ENCODE data around the gene SPTLC2.
"Not testable (repeated sequence)": the region's sequence is repeated elsewhere in the genome, so short reads cannot be mapped to it uniquely, and the experiment has no call there.

SPTLC2 gene

DNA sequence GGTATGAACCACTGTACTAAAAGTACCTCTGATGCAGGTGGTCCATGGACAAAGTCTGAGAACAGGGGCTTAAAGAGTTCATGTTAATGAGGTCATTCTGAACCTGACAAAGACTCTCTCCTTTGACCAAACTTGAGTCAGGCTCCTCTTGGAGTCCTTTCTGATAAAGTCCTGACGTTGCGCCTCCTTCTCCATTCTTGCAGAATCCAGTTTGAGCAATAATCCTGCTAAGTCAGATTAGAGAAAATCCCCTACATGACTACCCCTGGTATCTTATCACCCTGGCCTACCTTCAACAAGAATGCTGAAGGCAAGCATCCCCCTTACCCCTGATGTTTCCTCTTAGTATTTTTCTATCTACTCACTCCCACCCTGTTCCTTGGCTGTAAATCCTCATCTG, 71.9 kb downstream of the SPTLC2 start:
- WGBS = 90% methylated on average over 2 of the region's 2 CpGs
- Histone ChIP-seq H3K27me3 (ENCODE audit: insufficient read depth, low read length) (no peaks in the 10 kb centered on the region), H3K9me3 (ENCODE audit: insufficient read depth, low read depth, low read length) (no peaks in the 10 kb centered on the region), H3K4me1 (ENCODE audit: insufficient read depth, low read length) (peaks cover 7% of the 10 kb centered on the region; the same call in 1 of the 2 replicates), H3K4me3 (ENCODE audit: low read length) (no peak overlapping the region), H3K36me3 (ENCODE audit: insufficient read depth, low read length) (peaks cover 21% of the 10 kb centered on the region), H3K27ac (ENCODE audit: low read depth, low read length) (no peak overlapping the region; the same call in 1 of the 2 replicates), H3K9ac (ENCODE audit: low read depth, low read length) (no peak overlapping the region)

DNA sequence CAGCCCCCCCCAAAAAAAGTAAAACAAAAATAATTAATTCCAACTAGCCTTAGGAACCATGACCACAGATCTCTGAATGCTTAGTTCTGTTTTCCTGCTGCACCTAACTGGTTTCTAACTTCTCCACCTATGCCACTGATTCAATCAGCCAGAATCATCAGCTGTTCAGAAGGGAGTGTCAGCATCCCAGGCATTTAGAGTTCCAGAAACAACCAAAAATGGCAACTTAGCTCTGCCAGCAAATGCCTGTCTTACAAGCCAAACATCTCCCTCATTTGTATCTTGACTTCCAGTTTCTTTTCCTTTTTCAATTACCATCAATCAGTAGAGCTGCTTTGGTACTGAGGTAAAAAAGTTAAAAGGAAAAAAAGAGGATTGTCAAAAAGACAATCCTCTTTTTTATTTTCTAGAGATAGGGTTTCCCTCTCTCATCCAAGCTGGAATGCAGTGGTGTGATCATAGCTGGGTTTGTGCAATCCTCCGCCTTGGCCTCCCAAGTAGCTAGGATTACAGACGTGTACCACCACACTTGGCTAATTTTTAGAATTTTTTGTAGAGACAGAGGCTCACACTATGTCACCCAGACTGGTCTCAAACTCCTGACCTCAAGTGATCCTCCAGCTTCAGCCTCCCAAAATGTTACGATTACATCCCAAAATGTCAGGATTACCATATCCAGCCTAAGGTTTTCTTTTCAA, 72.7 kb downstream of the SPTLC2 start:
- peaks cover 14% of the 10 kb centered on the region for H3K36me3 ChIP-seq (ENCODE audit: insufficient read depth, low read length)
- no peaks in the 10 kb centered on the region for H3K27me3 ChIP-seq (ENCODE audit: insufficient read depth, low read length)
- no peak overlapping the region for H3K4me3 ChIP-seq (ENCODE audit: low read length)
- no peak overlapping the region; the same call in 1 of the 2 replicates for H3K27ac ChIP-seq (ENCODE audit: low read depth, low read length)
- WGBS = 89% methylated on average over 3 of the region's 3 CpGs
- peaks cover 7% of the 10 kb centered on the region; the same call in 1 of the 2 replicates for H3K4me1 ChIP-seq (ENCODE audit: insufficient read depth, low read length)
- no peaks in the 10 kb centered on the region for H3K9me3 ChIP-seq (ENCODE audit: insufficient read depth, low read depth, low read length)
- H3K9ac ChIP-seq (ENCODE audit: low read depth, low read length) = no peak overlapping the region

DNA sequence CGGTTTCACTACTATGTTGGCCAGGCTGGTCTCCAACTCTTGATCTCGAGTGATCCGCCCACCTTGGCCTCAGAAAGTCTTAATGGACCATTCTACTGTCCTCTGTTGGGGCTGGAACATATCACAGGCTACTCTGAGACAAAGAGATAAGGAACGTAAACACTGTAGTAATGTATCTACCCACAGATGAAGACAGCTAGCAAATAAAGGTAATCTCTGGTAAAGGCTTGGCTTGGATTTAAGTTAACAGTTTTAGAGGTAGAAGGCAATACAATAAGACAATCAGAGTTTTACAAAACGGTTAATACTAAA, 73.2 kb downstream of the SPTLC2 start:
- Histone ChIP-seq H3K4me3 (ENCODE audit: low read length) (no peak overlapping the region), H3K27ac (ENCODE audit: low read depth, low read length) (no peak overlapping the region)

DNA sequence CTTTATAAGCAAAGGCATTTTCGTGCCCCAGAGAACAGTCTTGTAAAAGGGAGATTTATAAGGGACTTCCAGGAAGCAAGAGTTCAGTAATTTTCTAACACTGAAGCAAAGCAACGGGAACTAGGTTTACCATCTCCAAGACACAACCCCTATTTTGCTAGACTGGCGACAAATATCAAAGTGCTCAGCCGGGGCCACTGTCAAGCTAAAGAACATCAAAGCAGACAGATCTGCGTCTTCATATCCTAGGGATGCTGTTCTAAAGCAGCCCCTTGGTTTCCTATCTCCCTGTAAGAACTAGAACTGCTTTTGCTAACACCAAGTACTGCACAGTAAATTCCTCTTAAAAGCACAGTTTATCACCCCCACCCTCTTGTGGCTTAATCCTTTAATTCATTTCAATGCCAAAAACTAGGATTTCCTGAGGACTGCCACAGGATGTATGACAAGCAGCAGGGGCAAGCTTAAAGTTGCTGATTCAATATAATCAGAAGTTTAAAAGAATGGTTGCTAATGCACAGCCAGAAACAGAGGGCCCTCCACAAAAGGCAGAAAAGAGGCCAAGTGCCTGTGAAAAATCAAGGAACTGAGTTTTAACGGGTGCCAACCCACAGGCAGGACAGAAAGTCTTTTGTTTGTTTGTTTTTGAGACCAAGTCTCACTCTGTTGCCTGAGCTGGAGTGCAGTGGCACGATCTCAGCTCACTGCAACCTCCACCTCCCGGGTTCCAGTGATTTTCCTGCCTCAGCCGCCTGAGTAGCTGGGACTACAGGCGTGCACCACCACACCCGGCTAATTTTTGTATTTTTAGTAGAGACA, 73.8 kb downstream of the SPTLC2 start:
- no peak overlapping the region for H3K4me3 ChIP-seq (ENCODE audit: low read length)
- 86% methylated on average over 11 of the region's 11 CpGs for WGBS
- peaks cover 7% of the 10 kb centered on the region; the same call in 1 of the 2 replicates for H3K4me1 ChIP-seq (ENCODE audit: insufficient read depth, low read length)
- no peaks in the 10 kb centered on the region for H3K27me3 ChIP-seq (ENCODE audit: insufficient read depth, low read length)
- H3K27ac ChIP-seq (ENCODE audit: low read depth, low read length) = no peak overlapping the region
- H3K9me3 ChIP-seq (ENCODE audit: insufficient read depth, low read depth, low read length) = no peaks in the 10 kb centered on the region
- peaks cover 4% of the 10 kb centered on the region; the same call in 1 of the 2 replicates for H3K36me3 ChIP-seq (ENCODE audit: insufficient read depth, low read length)
- H3K9ac ChIP-seq (ENCODE audit: low read depth, low read length) = no peak overlapping the region

More for the DNA sequence above, 73.2 kb downstream of the SPTLC2 start:
- peaks cover 7% of the 10 kb centered on the region; the same call in 1 of the 2 replicates for H3K4me1 ChIP-seq (ENCODE audit: insufficient read depth, low read length)
- H3K36me3 ChIP-seq (ENCODE audit: insufficient read depth, low read length) = peaks cover 8% of the 10 kb centered on the region; the same call in 1 of the 2 replicates
- 91% methylated on average over 4 of the region's 5 CpGs for WGBS
- no peaks in the 10 kb centered on the region for H3K9me3 ChIP-seq (ENCODE audit: insufficient read depth, low read depth, low read length)
- no peak overlapping the region for H3K9ac ChIP-seq (ENCODE audit: low read depth, low read length)
- no peaks in the 10 kb centered on the region for H3K27me3 ChIP-seq (ENCODE audit: insufficient read depth, low read length)

DNA sequence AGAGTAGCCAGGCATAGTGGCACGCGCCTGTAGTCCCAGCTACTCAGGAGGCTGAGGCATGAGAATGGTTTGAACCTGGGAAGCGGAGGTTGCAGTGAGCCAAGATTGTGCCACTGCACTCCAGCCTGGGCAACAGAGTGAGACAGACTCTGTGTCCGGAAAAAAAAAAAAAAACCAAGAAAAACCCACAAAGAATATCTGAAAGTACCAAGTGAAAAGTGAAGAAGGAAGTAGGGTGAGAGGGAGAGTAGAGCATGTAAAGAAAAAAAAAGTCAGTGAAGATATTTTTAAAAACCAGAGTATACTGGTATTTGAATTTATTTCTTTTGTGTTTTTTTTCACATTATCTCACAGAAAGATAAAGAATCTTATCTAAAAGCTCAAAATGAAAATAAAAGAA, 74.5 kb downstream of the SPTLC2 start:
- peaks cover 7% of the 10 kb centered on the region; the same call in 1 of the 2 replicates for H3K4me1 ChIP-seq (ENCODE audit: insufficient read depth, low read length)
- no peaks in the 10 kb centered on the region for H3K27me3 ChIP-seq (ENCODE audit: insufficient read depth, low read length)
- 99% methylated on average over 3 of the region's 4 CpGs for WGBS
- H3K4me3 ChIP-seq (ENCODE audit: low read length) = no peak overlapping the region
- no peak overlapping the region for H3K27ac ChIP-seq (ENCODE audit: low read depth, low read length)
- H3K9ac ChIP-seq (ENCODE audit: low read depth, low read length) = no peak overlapping the region
- H3K36me3 ChIP-seq (ENCODE audit: insufficient read depth, low read length) = peaks cover 4% of the 10 kb centered on the region; the same call in 1 of the 2 replicates
- no peaks in the 10 kb centered on the region for H3K9me3 ChIP-seq (ENCODE audit: insufficient read depth, low read depth, low read length)

DNA sequence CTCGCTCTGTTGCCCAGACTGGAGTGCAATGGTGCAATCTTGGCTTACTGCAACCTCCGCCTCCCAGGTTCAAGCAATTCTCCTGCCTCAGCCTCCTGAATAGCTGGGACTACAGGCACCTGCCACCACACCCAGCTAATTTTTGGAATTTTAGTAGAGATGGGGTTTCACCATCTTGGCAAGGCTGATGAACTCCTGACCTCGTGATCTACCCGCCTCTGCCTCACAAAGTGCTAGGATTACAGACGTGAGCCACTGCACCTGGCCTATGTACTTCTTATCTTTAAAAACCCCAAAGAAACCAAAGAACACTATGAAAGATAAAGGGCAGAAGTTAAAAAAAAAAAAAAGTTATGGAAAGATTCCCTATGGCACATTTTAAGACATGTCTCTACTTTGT, 79.5 kb downstream of the SPTLC2 start:
- WGBS = 90% methylated on average over 5 of the region's 5 CpGs
- H3K4me1 ChIP-seq (ENCODE audit: insufficient read depth, low read length); H3K27ac ChIP-seq (ENCODE audit: low read depth, low read length); H3K9ac ChIP-seq (ENCODE audit: low read depth, low read length); H3K27me3 ChIP-seq (ENCODE audit: insufficient read depth, low read length); H3K36me3 ChIP-seq (ENCODE audit: insufficient read depth, low read length); H3K4me3 ChIP-seq (ENCODE audit: low read length); H3K9me3 ChIP-seq (ENCODE audit: insufficient read depth, low read depth, low read length): not testable (repeated sequence)

DNA sequence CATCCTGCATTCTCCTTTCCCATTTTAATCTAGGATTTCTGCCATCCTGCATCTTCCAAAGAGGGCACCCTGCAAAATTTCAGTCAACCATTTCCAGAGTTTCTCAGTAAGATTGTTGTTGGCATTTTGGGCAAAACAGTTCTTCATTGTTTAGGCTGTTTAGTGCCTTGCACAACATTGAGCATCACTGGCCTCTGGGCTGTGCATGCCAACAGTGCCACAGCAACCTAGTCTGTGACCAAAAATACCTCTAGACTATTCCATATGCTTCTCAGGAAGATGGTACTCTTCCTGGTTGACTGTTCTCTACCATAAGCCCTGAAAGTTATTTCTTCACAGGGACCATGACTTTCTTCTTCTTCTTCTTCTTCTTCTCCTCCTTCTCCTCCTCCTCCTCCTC, 85.4 kb downstream of the SPTLC2 start:
- no peak overlapping the region for H3K9ac ChIP-seq (ENCODE audit: low read depth, low read length)
- H3K27ac ChIP-seq (ENCODE audit: low read depth, low read length) = no peak overlapping the region
- no peaks in the 10 kb centered on the region; the same call in 1 of the 2 replicates for H3K36me3 ChIP-seq (ENCODE audit: insufficient read depth, low read length)
- H3K9me3 ChIP-seq (ENCODE audit: insufficient read depth, low read depth, low read length) = no peaks in the 10 kb centered on the region
- no peak overlapping the region for H3K4me3 ChIP-seq (ENCODE audit: low read length)
- no peaks in the 10 kb centered on the region for H3K4me1 ChIP-seq (ENCODE audit: insufficient read depth, low read length)
- H3K27me3 ChIP-seq (ENCODE audit: insufficient read depth, low read length) = no peaks in the 10 kb centered on the region

DNA sequence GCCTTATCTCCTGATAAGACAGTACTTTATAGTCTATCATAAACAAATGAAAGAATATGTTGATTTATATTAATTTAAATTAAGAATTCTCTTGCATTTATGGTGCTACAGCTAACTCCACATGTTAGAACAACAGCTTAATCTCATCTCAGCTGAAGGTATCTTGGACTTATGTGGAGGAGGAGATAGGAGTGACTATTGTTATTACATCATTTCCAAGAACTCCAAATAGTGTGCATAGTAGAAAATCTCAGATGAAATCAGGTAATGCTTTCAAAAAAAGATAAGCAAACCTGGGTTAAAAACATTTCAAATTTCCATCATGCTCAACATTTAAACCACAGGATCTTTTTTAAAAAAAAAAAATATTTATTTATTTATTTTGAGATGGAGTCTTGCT, 86.5 kb downstream of the SPTLC2 start:
- Histone ChIP-seq H3K27ac (ENCODE audit: low read depth, low read length) (no peak overlapping the region), H3K4me1 (ENCODE audit: insufficient read depth, low read length) (no peaks in the 10 kb centered on the region), H3K36me3 (ENCODE audit: insufficient read depth, low read length) (no peaks in the 10 kb centered on the region; the same call in 1 of the 2 replicates), H3K27me3 (ENCODE audit: insufficient read depth, low read length) (no peaks in the 10 kb centered on the region), H3K9me3 (ENCODE audit: insufficient read depth, low read depth, low read length) (no peaks in the 10 kb centered on the region), H3K9ac (ENCODE audit: low read depth, low read length) (no peak overlapping the region), H3K4me3 (ENCODE audit: low read length) (no peak overlapping the region)

DNA sequence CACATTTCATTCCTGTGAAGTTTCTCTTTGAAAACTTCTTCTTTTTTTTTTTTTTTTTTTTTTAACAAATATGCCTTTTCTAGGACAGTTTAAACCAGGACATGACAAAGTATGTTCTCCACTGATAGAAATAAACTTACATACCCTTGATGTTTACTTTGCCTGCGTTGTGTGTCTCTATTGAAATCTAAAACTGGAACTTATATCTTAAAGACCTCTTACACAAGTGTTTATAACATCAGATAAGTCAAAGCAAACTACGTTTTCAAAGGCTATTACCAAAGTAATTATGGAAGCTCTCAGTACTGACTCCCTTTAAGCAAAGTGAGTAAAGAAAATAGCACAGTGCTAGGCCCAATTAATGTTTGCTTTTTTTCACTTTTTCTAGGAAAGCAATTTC, 87.2 kb downstream of the SPTLC2 start:
- no peak overlapping the region for H3K4me3 ChIP-seq (ENCODE audit: low read length)
- 90% methylated on average over 2 of the region's 2 CpGs for WGBS
- H3K36me3 ChIP-seq (ENCODE audit: insufficient read depth, low read length) = no peaks in the 10 kb centered on the region

DNA sequence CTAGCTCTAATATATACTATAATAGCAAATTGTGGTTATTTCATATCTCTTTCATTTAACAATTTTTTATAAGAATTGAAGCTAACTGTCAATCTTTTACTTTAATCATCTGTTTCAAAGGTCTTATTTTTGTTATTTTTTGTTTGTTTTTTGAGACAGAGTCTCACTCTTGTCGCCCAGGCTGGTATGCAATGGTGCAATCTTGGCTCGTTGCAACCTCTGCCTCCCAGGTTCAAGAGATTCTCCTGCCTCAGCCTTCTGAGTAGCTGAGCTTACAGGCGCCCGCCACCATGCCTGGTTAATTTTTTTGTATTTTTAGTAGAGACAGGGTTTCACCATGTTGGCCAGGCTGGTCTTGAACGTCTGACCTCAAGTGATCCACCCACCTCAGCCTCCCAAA, 87.7 kb downstream of the SPTLC2 start:
- H3K9me3 ChIP-seq (ENCODE audit: insufficient read depth, low read depth, low read length); H3K27me3 ChIP-seq (ENCODE audit: insufficient read depth, low read length); H3K9ac ChIP-seq (ENCODE audit: low read depth, low read length); H3K36me3 ChIP-seq (ENCODE audit: insufficient read depth, low read length); H3K4me1 ChIP-seq (ENCODE audit: insufficient read depth, low read length); H3K27ac ChIP-seq (ENCODE audit: low read depth, low read length); H3K4me3 ChIP-seq (ENCODE audit: low read length): not testable (repeated sequence)
- 86% methylated on average over 5 of the region's 5 CpGs for WGBS

More for the DNA sequence above, 87.2 kb downstream of the SPTLC2 start:
- no peaks in the 10 kb centered on the region for H3K4me1 ChIP-seq (ENCODE audit: insufficient read depth, low read length)
- H3K27me3 ChIP-seq (ENCODE audit: insufficient read depth, low read length) = no peaks in the 10 kb centered on the region
- H3K9me3 ChIP-seq (ENCODE audit: insufficient read depth, low read depth, low read length) = no peaks in the 10 kb centered on the region
- no peak overlapping the region for H3K27ac ChIP-seq (ENCODE audit: low read depth, low read length)
- no peak overlapping the region for H3K9ac ChIP-seq (ENCODE audit: low read depth, low read length)

DNA sequence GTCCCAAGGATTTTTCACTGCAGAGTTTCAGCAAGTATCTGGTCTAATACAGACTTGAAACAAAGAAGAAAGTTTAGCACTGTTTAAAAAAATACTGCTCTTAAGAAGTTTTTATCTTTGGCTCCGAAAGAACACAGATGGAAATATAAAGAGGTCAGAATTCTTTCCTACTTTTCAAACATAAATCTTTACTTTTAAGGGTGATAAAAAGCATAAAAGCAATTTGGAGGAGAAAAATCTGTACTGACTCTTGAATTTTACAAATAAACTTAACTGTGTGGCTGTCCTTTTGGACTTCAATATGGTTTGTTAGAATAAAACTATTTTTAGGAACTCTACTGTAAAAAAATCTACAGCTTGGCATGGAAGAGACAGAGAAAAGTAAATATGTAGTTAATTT, 90.2 kb downstream of the SPTLC2 start:
- Histone ChIP-seq H3K9me3 (ENCODE audit: insufficient read depth, low read depth, low read length) (no peaks in the 10 kb centered on the region), H3K4me3 (ENCODE audit: low read length) (no peak overlapping the region), H3K9ac (ENCODE audit: low read depth, low read length) (no peak overlapping the region), H3K27me3 (ENCODE audit: insufficient read depth, low read length) (no peaks in the 10 kb centered on the region), H3K4me1 (ENCODE audit: insufficient read depth, low read length) (no peaks in the 10 kb centered on the region), H3K36me3 (ENCODE audit: insufficient read depth, low read length) (peaks cover 8% of the 10 kb centered on the region), H3K27ac (ENCODE audit: low read depth, low read length) (no peak overlapping the region)
- WGBS = no CpG with 5 or more reads among the region's 1 CpG
